ENCODE results near the gene OR52W1.
"Not testable (repeated sequence)": the region's sequence is repeated elsewhere in the genome, so short reads cannot be mapped to it uniquely, and the experiment has no call there.

The OR52W1 gene

DNA sequence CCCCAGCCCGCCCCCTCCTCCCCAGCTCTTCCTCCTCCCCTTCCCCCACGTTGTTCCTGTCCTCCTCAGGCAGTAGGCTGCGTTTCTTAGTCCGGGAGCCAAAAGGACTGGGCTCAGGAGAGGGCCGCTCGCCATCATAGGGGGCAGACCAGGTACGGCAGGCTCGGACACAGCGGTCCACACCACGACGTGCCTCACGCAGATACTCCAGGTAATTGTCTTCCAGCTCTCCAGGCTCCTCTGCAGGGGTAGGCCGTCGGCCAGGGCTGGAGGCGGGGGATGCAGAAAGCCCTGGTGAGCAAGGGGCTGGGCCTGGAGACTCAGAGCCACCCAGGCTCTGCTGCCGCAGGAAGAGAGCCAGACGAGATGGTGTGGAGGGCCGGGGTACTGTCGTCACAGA is 18.7 kb downstream of the OR52W1 start:
- no peak for DNase-seq (ENCODE audit: low read depth)

DNA sequence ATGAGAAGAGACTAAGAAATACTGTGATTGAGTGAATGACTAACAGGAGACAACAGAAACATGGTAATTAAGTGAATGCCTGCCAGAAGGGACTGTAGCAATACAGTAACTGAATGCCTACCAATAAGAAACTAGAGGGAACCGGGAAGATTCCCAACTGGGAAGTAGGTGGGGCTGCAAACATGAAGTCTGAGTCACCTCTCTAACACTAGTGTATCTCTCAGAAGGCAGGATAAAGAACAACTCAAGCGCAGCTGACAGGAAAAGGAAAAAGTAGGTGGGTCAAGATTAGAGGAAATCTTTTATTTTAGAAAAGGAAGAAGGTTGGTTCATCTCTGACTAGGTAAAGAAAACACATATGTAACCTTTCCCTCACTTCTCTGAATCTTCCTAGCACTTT is 20.3 kb downstream of the OR52W1 start:
- no peak for DNase-seq (ENCODE audit: low read depth)

DNA sequence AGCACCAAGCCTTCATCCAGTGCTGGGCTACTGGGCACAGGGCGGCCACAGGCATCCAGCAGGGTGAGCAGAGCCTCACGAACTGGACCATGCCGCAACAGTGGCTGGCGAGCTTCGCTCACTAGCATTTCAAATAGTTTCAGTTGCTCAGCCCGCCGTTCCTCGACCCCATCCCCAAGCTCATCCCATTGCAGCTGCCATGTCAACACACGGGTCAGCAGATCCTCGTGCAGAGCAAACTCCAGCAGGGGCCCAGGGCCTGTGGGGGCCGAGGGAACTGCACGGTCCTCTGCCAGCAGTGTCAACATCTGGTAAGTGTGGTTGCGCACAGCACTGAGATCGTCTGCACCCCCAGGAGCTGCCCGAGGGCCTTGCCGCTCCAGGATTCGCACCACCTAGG is 24.8 kb downstream of the OR52W1 start:
- DNase-seq (ENCODE audit: low read depth) = no peak

GRCh38 chr11:6224421-6224820 is 25.4 kb downstream of the OR52W1 start:
- DNase-seq (ENCODE audit: low read depth) = no peak

GRCh38 chr11:6225024-6225423 is 26.0 kb downstream of the OR52W1 start:
- no peak for DNase-seq (ENCODE audit: low read depth)

DNA sequence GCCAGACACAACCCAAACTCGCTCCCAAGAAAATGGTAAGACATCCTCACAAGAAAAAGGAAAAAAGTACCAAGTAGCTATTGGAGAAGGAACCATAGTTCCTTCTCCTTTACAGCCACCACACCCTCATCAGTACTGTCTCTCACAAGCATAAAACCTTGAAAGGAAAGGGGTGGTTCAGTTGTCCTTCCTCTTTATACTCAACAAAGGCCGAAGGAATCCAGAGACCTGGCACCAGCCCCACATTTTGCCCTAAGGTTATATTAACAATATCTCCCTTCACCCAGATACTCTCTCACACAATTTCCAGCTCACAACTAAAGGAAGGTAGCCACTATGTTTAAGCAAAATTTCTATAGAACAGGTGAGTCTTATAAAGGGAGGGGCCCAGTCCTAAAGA is 26.9 kb downstream of the OR52W1 start:
- no peak for DNase-seq (ENCODE audit: low read depth)

DNA sequence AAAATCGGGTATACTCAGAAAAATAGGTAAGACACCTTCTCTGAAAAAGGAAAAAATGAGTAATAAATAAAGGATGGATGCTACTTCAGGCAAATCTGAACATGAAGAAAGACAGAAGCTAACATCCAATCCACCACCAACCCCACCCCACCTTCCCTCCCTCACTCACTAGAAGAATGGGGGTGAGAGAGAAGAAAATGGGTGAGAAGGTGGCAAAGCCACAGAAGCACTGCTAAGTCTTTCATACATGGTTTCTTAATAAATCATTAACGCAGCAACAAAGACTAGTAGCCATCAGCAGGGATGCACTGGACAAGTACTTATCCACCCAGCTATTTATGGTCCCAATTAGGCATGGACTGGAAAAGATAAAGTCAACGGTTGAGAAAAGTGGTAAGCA is 29.5 kb downstream of the OR52W1 start:
- DNase-seq (ENCODE audit: low read depth) = no peak

DNA sequence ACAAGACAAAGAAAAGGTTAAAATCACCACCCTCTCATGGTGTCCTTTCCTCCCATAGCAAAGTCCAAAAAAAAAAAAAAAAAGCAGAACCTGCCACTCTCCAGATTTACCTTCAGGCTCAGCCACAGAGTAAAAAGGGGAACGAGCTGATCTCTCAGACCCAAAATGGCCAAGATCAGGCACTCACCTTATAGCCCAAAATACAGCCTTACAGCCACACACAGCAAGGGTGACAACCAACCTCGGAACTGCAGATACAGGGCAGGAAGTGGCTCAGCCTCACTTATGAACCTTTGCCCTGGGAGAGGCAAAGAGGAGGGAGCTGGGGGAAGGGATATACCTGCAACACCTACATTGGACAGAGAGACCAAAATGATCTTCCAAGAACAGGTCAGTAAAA is 30.9 kb downstream of the OR52W1 start:
- no peak for DNase-seq (ENCODE audit: low read depth)

DNA sequence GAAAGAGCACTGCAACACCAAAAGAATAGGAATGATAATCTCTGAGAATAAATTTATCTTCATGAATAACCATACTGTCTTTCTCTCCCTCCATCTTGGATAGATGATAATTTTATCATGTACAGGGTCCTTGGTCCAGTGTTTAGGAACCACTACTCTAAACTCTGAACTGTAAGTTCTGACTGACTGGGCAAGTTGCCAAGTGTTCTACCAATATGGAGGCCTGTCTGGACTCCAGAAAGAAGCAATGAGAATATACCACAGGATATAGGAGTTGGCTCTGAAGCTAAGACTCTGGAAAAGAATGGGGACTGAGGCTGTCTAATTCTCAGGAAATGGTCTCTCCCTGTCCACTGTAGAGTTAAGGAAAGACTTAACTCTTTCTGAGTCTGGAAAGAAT is 33.9 kb downstream of the OR52W1 start:
- no peak for DNase-seq (ENCODE audit: low read depth)

DNA sequence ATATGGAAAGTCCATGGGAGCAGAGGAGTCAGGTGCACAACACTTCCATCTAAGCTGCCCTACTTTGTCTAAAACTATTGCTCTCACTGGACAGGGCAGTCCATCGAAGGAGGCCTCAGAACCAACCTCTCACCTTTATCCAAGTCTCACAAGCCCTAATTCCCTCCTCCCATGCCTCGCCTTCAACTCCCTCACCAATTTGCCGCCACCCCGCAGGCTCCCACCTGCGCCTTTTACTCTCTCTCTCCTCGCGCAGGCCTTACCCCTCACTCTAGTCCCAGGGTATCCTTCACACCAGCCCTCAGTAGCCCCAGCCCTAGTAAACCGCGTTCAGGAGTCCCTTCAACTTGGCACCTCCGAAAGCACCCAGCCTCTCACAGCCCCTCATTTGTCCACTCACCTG is 35.0 kb downstream of the OR52W1 start:
- no peak for DNase-seq (ENCODE audit: low read depth)

DNA sequence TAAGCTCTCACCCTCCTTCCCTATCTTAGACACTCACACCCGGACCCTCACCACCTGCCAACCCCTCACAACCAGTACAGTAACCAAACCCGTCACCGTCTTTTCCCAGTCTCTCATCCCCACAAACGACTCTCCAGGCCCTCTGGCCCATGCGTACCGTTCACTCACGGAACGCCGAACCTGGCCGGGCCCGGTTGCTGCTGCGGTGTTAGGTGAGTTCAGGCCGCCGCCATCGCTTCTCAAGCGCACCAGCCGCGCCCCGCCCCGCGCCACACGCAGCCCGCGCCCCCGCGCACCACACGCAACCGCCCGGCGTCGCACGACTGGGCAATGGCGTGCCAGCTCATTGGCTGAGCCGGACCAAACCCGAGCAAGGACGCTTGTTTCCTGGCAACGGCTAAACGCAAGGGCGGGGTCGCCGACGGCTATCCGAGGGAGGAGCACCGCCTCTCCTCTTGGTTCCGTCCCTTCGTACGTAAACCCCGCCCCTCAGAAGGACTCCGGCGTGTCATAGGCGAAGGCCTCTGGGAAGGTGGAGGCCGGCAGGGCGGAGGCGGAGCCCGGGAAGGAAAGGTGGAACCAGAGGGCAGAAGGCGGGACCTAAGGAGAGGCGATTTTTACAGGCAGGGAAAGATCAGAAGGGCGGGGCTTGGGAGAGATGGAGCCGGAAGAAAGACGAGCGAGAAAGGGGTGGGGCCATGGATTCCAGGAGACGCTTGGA is 35.5 kb downstream of the OR52W1 start, which contains the start of gene FHIP1B:
FHIP1B (minus strand) TSS at position 250 of the 721 bp plus-strand sequence. CDS start 10,120 bp downstream, outside the sequence.
- peak; percentile 96 for DNase-seq (ENCODE audit: low read depth)

- DNase-seq (ENCODE audit: low read depth) = no peak
Measured at GRCh38 chr11:6237266-6237665, 38.2 kb downstream of the OR52W1 start.

DNA sequence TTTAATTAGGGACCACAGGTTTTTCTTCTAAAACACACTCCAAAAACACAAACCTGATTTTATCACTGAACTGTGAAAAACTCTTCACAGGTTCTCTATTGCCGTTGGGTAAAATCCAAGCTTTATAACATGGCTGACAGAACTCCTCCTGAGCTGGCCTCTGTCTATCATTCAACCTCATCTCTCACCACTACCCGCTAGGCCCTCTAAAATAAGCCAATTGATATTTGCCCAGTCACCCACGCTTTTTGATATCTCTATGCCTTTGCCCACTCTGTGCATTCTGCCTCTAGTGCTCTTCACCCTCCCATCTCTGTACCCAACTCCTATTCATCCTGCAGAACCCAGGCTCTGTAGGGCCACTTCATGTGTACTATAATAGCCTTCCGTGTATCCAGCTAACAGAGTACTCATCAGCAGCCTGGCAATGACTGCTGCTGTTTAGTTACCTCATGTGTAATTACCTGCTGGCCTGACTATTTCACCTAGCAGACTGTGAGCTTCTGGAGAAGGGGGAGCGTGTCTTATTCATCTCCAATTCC is 38.8 kb downstream of the OR52W1 start:
- DNase-seq (ENCODE audit: low read depth) = no peak

DNA sequence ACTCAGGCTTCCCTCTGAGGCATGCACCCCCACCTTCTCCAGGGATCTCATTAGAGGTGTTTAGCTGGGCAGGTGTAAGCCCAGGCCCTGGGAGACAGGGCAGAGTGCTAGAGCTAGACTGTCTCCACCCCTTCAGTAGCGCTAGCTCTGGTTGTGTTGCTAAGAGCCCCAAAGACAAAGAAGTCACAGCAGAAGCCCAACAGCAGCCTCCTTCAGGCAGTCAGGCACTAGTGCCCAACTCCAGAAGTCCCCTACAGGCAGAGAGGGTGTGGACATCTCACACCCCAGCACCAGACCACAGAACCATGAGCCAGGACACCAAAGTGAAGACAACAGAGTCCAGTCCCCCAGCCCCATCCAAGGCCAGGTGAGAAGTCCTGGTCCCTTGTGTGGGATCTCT is 39.9 kb downstream of the OR52W1 start, which contains the start of gene CNGA4:
CNGA4 (plus strand) TSS at position 188 of the 400 bp plus-strand sequence; CDS start at position 306, 118 bp downstream.
- DNase-seq (ENCODE audit: low read depth) = no peak

DNA sequence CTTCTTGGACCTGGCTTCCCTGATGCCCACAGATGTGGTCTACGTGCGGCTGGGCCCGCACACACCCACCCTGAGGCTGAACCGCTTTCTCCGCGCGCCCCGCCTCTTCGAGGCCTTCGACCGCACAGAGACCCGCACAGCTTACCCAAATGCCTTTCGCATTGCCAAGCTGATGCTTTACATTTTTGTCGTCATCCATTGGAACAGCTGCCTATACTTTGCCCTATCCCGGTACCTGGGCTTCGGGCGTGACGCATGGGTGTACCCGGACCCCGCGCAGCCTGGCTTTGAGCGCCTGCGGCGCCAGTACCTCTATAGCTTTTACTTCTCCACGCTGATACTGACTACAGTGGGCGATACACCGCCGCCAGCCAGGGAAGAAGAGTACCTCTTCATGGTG is 41.1 kb downstream of the OR52W1 start:
- DNase-seq (ENCODE audit: low read depth) = no peak

DNA sequence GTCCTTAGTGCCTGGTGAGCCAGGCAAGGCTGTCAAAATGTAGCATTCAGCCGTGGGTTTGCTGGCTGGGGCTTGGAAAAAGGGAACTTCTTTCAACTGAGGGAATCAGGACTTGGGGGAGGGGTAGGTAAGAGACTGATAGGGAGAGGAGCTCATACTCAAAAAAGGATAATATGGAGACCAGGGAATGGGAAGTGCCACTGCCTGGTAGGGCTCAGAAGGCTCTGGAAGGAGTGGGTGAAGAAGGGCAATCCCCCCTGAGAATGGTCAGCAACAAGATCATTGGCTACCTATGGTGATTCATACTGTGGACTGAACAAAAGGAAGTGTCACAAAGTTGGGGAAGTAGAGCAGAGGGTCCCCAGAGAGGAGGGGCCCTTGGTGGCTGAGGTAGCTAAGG is 41.8 kb downstream of the OR52W1 start:
- DNase-seq (ENCODE audit: low read depth) = no peak

DNA sequence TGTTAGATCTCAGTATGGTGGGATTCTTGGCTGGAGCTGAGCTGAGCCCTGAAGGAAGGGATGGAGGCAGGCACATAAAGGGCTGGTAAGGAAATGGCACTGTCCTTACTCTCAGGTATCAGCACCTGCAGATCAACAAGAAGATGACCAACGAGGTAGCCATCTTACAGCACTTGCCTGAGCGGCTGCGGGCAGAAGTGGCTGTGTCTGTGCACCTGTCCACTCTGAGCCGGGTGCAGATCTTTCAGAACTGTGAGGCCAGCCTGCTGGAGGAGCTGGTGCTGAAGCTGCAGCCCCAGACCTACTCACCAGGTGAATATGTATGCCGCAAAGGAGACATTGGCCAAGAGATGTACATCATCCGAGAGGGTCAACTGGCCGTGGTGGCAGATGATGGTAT is 42.3 kb downstream of the OR52W1 start:
- DNase-seq (ENCODE audit: low read depth) = no peak

GRCh38 chr11:6245536-6245935 is 46.5 kb downstream of the OR52W1 start:
- DNase-seq (ENCODE audit: low read depth) = no peak

- DNase-seq (ENCODE audit: low read depth) = no peak
Measured at GRCh38 chr11:6248248-6248647, 49.2 kb downstream of the OR52W1 start.

GRCh38 chr11:6248897-6249296 is 49.9 kb downstream of the OR52W1 start:
- not testable (repeated sequence) for DNase-seq (ENCODE audit: low read depth)

All from stimulated activated CD8-positive, alpha-beta memory T cell treated with anti-CD3 and anti-CD28 coated beads, Interleukin-15, amount 100 ng/mL, for 24 hours (primary cell).